HEK293T (cell line): ENCODE measurements around the gene SRI.

ENCODE experiments used
- CTCF ChIA-PET: fragments of 350-600 bp; formaldehyde crosslinking; extraction: SDS; loops from one replicate; lab custom pipeline; 2021; ENCODE audit warnings: antibody characterized with exemption, inconsistent platforms; lab: Yijun Ruan, JAX
- POLR2A ChIA-PET: fragments of 350-600 bp; formaldehyde crosslinking; extraction: SDS; loops from one replicate; lab custom pipeline; 2020; ENCODE audit warnings: antibody characterized with exemption, inconsistent platforms; lab: Yijun Ruan, JAX
- DNase-seq: peaks from one replicate; pipeline ENCODE4 v3.0.0; 2012; ENCODE audit warnings: mixed read lengths; ENCODE audit errors: extremely low spot score
- ARNT ChIP-seq: fragments of 450-650 bp; IDR thresholded peaks from 2 replicates; pipeline ENCODE4 v1.6.1; 2017; ENCODE audit warnings: mild to moderate bottlenecking
- BHLHE40 ChIP-seq: fragments of 450-650 bp; IDR thresholded peaks from 2 replicates; pipeline ENCODE4 v1.6.1; 2016; ENCODE audit warnings: mild to moderate bottlenecking, moderate library complexity, borderline replicate concordance
- CTBP1 ChIP-seq: fragments of 450-650 bp; IDR thresholded peaks from 2 replicates; pipeline ENCODE4 v1.6.1; 2016; ENCODE audit warnings: borderline replicate concordance
- ELF4 ChIP-seq: fragments of 450-650 bp; IDR thresholded peaks from 2 replicates; pipeline ENCODE4 v1.6.1; 2017; ENCODE audit warnings: antibody characterized with exemption
- FOXA1 ChIP-seq: fragments of 450-650 bp; IDR thresholded peaks from 2 replicates; pipeline ENCODE4 v1.6.1; 2016; ENCODE audit warnings: mild to moderate bottlenecking
- FOXK2 ChIP-seq: fragments of 450-650 bp; IDR thresholded peaks from 2 replicates; pipeline ENCODE4 v1.6.1; 2016; ENCODE audit warnings: mild to moderate bottlenecking
- FOXM1 ChIP-seq: fragments of 450-650 bp; IDR thresholded peaks from 2 replicates; pipeline ENCODE4 v1.6.1; 2017; ENCODE audit warnings: mild to moderate bottlenecking, borderline replicate concordance
- HDGF ChIP-seq: fragments of 450-650 bp; IDR thresholded peaks from 2 replicates; pipeline ENCODE4 v1.6.1; 2017; ENCODE audit warnings: antibody characterized with exemption, borderline replicate concordance
- LEF1 ChIP-seq: fragments of 450-650 bp; IDR thresholded peaks from 2 replicates; pipeline ENCODE4 v1.6.1; 2017; ENCODE audit warnings: mild to moderate bottlenecking, borderline replicate concordance
- NFRKB ChIP-seq: fragments of 450-650 bp; IDR thresholded peaks from 2 replicates; pipeline ENCODE4 v1.6.1; 2016; ENCODE audit warnings: mild to moderate bottlenecking, moderate library complexity
- SP1 ChIP-seq: fragments of 450-650 bp; IDR thresholded peaks from 2 replicates; pipeline ENCODE4 v1.6.1; 2017
- SUZ12 ChIP-seq: fragments of 450-650 bp; IDR thresholded peaks from 2 replicates; pipeline ENCODE4 v1.6.1; 2016; ENCODE audit warnings: mild to moderate bottlenecking
- TARDBP ChIP-seq: fragments of 450-650 bp; IDR thresholded peaks from 2 replicates; pipeline ENCODE4 v1.6.1; 2016
- ZNF384 ChIP-seq: fragments of 450-650 bp; IDR thresholded peaks from 2 replicates; pipeline ENCODE4 v1.6.1; 2016
- TF ChIP-seq, protein P1 (sequence below): fragments of 450-650 bp; IDR thresholded peaks from 2 replicates; pipeline ENCODE4 v1.6.1; 2016

Gene SRI

DNA sequence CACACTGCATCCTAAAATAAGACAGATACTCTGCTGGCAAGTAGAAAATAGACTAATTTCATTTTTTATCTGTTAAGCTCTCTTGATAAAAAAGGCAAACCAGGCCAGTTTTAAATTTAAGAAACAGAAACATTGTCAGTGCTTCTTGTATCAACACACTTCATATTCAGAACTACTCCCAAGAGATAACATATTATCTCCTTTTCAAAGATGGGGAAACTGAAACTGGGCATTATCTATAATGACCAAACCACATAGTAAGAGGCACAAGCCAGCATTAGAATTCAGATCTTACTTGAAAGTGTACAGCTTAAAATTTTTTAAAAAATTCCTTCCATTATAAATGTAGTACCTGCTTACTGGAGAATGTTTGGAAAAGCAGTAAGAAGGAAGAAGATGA lies 14.7 kb downstream of the SRI start:
- no peak for TF ChIP-seq ARNT
- no peak for TF ChIP-seq FOXA1
- no peak for TF ChIP-seq SP1
- TF ChIP-seq FOXM1: no peak
- TF ChIP-seq FOXK2: no peak
- TF ChIP-seq TARDBP: no peak
- TF ChIP-seq CTBP1: no peak
- DNase-seq: no peak
- CTCF ChIA-PET: no interaction called here
- POLR2A ChIA-PET: no interaction called here

DNA sequence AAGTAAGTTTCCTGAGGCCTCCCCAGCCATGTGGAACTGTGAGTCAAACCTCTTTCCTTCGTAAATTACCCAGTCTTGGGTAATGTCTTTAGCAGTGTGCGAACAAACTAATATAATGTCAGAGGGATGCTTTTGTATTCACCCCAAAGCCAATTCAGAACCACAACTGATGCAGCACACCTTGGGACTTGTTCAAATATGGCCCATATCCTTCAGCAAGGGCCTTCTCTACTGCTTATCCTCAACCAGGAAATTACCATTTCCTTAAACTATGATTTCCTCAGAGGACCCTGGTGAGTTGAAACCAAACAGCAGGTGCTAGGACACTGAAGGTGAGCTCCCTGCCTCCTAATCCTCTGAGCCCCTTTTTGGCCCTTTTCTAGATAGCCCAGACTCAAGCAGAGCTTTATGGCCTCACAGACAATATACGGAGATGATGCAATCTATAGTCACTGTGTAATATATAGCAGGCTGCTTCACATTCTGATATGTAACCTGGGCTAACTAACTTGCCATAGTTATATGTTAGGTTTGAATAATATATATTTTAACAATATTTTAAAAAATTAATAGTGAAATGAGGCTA lies 15.2 kb downstream of the SRI start:
- TF ChIP-seq BHLHE40: no peak
- TF ChIP-seq TARDBP: no peak
- CTCF ChIA-PET: no interaction called here
- POLR2A ChIA-PET: no interaction called here
- DNase-seq: no peak

DNA sequence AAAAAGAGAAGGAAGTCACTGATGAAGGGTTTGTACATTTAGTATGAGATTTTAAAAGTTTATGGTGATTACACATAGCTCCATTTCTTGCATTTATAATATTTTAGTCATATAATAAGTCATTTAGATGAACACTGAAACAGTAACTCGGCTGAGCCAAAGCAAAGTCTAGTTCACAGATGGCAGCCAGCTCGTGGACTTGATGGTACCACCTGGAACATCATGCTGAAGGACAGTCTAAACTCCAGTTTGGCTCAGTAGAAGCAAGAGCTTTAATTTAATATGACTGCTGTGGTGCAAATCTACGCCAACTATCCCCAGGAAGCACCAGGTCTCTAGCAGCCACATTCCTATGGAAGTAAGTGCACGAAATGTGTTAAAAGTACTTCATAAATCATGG lies 16.4 kb downstream of the SRI start:
- no peak for TF ChIP-seq FOXK2
- no peak for TF ChIP-seq SP1
- no peak for TF ChIP-seq ARNT
- no peak for TF ChIP-seq FOXM1
- TF ChIP-seq BHLHE40: no peak
- no peak for DNase-seq
- POLR2A ChIA-PET: no interaction called here
- CTCF ChIA-PET: no interaction called here

DNA sequence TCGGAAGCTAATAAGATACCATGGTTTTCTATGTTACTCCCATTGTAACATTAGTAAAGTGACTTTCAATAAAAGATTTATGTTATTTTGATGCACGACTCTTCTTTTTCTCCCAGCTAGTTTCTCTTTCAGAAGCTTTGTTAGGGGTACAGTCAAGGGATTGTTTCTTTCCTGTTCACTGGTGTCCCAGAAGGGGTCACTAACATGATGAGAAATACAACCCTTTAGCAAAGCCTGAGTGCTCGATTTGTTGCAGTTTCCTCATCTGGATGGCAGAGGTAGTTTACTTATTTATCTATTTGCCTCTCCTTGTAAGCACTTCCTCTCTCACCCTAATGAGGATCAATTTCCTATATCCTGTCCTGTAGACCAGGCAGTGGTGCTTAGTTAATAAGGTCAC lies 17.0 kb downstream of the SRI start:
- ChIA-PET POLR2A (no interaction called here), CTCF (no interaction called here)
- TF ChIP-seq LEF1: no peak
- TF ChIP-seq BHLHE40: no peak
- no peak for TF ChIP-seq SP1
- no peak for DNase-seq

DNA sequence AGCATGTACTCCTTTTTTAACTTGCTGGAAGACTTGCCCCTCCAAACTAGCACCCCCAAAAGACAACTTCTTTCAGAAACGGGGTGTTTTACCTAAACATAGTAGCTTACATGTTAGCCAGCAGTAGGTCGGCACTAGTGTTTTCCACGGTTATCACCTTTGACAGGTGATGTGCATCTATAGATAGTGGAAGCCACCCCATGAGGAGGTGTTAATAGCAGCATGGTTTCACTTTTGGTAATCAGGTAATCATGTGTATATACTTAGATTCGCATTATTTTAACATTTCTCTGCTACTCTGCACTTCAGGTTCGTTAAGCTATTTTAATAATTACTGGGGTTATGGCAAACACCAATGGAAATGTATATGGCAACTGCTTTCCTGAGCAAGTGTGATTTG lies 17.6 kb downstream of the SRI start:
- CTCF ChIA-PET: no interaction called here
- POLR2A ChIA-PET: no interaction called here
- no peak for DNase-seq
- TF ChIP-seq, protein P1, sequence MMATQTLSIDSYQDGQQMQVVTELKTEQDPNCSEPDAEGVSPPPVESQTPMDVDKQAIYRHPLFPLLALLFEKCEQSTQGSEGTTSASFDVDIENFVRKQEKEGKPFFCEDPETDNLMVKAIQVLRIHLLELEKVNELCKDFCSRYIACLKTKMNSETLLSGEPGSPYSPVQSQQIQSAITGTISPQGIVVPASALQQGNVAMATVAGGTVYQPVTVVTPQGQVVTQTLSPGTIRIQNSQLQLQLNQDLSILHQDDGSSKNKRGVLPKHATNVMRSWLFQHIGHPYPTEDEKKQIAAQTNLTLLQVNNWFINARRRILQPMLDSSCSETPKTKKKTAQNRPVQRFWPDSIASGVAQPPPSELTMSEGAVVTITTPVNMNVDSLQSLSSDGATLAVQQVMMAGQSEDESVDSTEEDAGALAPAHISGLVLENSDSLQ: no peak
- TF ChIP-seq FOXA1: no peak

DNA sequence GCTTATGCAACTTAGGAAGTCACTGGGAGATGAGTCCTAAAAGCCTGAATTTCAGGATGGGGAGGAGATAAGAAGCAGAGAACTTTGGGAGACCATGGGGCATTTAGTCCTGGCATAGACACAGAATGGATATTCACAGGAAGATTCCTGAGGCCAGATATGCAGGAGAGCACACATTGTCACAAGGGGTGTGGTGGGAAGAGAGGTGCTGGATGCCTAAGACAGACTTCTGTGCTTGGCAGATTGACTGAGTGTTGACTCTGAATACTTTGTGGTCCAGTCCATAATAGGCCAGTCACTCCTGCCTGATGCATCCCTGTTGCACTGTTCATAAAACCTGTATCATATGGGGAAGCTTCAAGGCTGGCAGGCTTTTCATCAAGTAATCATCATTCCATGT lies 18.5 kb downstream of the SRI start:
- CTCF ChIA-PET: no interaction called here
- DNase-seq: no peak
- no peak for TF ChIP-seq FOXA1
- TF ChIP-seq HDGF: no peak
- POLR2A ChIA-PET: no interaction called here

DNA sequence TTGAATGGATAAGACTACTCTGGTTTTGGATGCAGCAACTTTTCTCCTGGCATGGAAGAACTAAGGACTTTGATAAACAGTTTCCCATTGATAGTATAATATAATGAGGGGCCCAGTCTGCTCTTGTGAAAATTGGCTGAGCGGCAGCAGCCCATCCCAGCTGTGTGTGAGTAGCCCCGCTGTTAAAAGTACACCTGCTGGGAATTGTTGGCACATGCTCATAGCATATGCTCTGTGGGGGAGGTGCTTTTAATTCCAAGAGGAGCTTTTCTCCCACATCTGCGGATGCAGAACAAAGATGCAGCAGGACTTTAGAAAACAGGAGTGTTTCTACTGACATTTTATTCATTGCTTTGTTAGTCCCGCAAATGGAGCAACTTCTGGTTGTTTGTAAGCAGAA lies 19.0 kb downstream of the SRI start:
- TF ChIP-seq BHLHE40 (no peak), FOXM1 (no peak), FOXA1 (no peak), SUZ12 (no peak), NFRKB (no peak), FOXK2 (no peak), HDGF (no peak), ZNF384 (no peak), TARDBP (no peak), LEF1 (no peak), SP1 (no peak), ELF4 (no peak), CTBP1 (no peak), ARNT (no peak)
- TF ChIP-seq, protein P1: no peak
- POLR2A ChIA-PET: no interaction called here
- CTCF ChIA-PET: no interaction called here
- no peak for DNase-seq

DNA sequence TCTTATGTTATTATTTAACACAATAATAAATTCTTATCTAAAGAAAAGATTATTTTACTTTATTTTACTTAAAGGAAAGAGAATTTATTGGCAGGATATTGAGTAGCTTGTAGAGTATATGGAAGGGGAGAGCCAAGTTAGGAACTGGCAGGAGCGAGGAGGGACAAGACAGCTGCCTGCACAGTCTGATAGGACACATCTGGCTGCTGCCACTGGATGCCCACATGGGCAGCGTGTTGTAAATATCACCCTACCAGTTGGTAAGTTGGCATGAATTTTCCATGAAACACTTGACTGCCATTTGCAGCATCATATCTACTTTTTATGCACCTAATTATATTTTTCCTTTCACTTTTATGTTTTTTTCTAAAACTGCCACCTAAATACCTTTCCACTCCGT lies 19.6 kb downstream of the SRI start:
- no peak for DNase-seq
- CTCF ChIA-PET: no interaction called here
- no peak for TF ChIP-seq TARDBP
- TF ChIP-seq SUZ12: no peak
- no peak for TF ChIP-seq FOXA1
- no peak for TF ChIP-seq ZNF384
- TF ChIP-seq ARNT: no peak
- POLR2A ChIA-PET: no interaction called here

DNA sequence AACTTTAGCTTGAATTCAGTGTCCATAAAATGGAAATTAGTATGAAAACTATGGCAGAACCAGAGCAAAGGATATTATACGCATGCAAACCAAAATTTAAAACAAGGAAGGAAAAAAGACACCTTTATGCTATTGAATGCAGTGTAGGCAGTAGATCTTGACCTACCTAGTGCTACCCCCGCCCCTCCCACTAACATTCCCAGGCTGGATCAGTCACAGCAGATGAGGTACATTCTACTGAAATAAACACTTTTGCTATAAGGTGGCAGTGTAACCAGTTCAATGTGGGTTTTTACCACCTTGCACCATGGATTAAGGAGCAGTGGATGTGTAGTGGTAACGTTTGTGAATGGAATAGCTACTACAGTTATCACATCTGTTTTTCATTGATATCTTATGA lies 27.9 kb downstream of the SRI start:
- TF ChIP-seq TARDBP: no peak
- TF ChIP-seq HDGF: no peak
- no peak for TF ChIP-seq LEF1
- no peak for DNase-seq
- CTCF ChIA-PET: no interaction called here
- POLR2A ChIA-PET: no interaction called here
